CD4-positive, alpha-beta T cell treated with Interferon gamma for 1 hour (primary cell): ENCODE results near the gene TXNDC11.

Experiments
- DNase-seq: peaks from one replicate; pipeline ENCODE4 v3.0.0-alpha.2; 2020

TXNDC11 gene

GRCh38 chr16:11752856-11753255 is 10.2 kb upstream of the TXNDC11 start:
- DNase-seq = no peak

GRCh38 chr16:11750056-11750455 is 7.4 kb upstream of the TXNDC11 start:
- DNase-seq = no peak

- DNase-seq = no peak
Measured at GRCh38 chr16:11748404-11749254, 6.0 kb upstream of the TXNDC11 start.

- no peak for DNase-seq
Measured at GRCh38 chr16:11747949-11748403, 5.3 kb upstream of the TXNDC11 start.

GRCh38 chr16:11744075-11744470 is 1.4 kb upstream of the TXNDC11 start:
- DNase-seq = no peak

GRCh38 chr16:11743308-11744074 is 834 bp upstream of the TXNDC11 start:
- DNase-seq = peak; percentile 79

GRCh38 chr16:11742093-11742535 is 543 bp downstream of the TXNDC11 start:
- DNase-seq = no peak

GRCh38 chr16:11740567-11740966 is 2.1 kb downstream of the TXNDC11 start:
- no peak for DNase-seq

- DNase-seq = no peak
Measured at GRCh38 chr16:11738742-11739544, 3.7 kb downstream of the TXNDC11 start.

GRCh38 chr16:11737713-11738112 is 4.9 kb downstream of the TXNDC11 start:
- no peak for DNase-seq

- DNase-seq = no peak
Measured at GRCh38 chr16:11736903-11737302, 5.8 kb downstream of the TXNDC11 start.

- no peak for DNase-seq
Measured at GRCh38 chr16:11735787-11736186, 6.9 kb downstream of the TXNDC11 start.

GRCh38 chr16:11734653-11735043 is 8.0 kb downstream of the TXNDC11 start:
- no peak for DNase-seq

GRCh38 chr16:11734025-11734652 is 8.5 kb downstream of the TXNDC11 start:
- DNase-seq = no peak

GRCh38 chr16:11731222-11731621 is 11.4 kb downstream of the TXNDC11 start:
- DNase-seq = no peak

GRCh38 chr16:11729787-11730186 is 12.9 kb downstream of the TXNDC11 start:
- no peak for DNase-seq

GRCh38 chr16:11727796-11728543 is 14.7 kb downstream of the TXNDC11 start:
- DNase-seq = no peak

- DNase-seq = no peak
Measured at GRCh38 chr16:11726008-11726407, 16.6 kb downstream of the TXNDC11 start.

GRCh38 chr16:11725457-11725856 is 17.2 kb downstream of the TXNDC11 start:
- no peak for DNase-seq

GRCh38 chr16:11722468-11722808 is 20.2 kb downstream of the TXNDC11 start:
- DNase-seq = no peak

GRCh38 chr16:11721781-11722467 is 20.7 kb downstream of the TXNDC11 start:
- DNase-seq = no peak
